ENCODE results near the gene AZIN2. TPM values are rescaled to one million over a fixed set of nuclear protein-coding genes. Genes with fewer than 3 reads are reported as not detected.

The AZIN2 gene
- total RNA-seq, 2 experiments from 2014 or later = 0.27 to 0.63 TPM

- Histone ChIP-seq H3K4me2 (ENCODE audit: low read length) (no peak overlapping the region), H2AFZ (ENCODE audit: low read length) (no peak overlapping the region), H3K4me3 (ENCODE audit: low read depth, low read length, poor library complexity, severe bottlenecking) (no peak overlapping the region), H4K20me1 (ENCODE audit: insufficient read depth, low read length) (no peaks in the 10 kb centered on the region), H3K36me3 (ENCODE audit: insufficient read depth, low read length) (no peaks in the 10 kb centered on the region), H3K4me1 (ENCODE audit: insufficient read depth, low read length, poor library complexity, severe bottlenecking) (no peaks in the 10 kb centered on the region), H3K79me2 (ENCODE audit: insufficient read depth, low read depth, low read length) (no peaks in the 10 kb centered on the region), H3K27ac (ENCODE audit: low read depth, low read length, poor library complexity, severe bottlenecking) (no peak overlapping the region), H3K9me3 (ENCODE audit: low read length) (no peaks in the 10 kb centered on the region), H3K9me2 (ENCODE audit: insufficient read depth, low read length) (no peaks in the 10 kb centered on the region)
- intact Hi-C loops (cut with micrococcal nuclease; ENCODE audit: unreplicated experiment) = loop anchor here (5.0 kb wide), 1 partner anchor 187 kb away; no protein-coding TSS in a partner anchor
- ChIA-PET CTCF (ENCODE audit: unreplicated experiment) (no interaction called here), POLR2A (no interaction called here)
- TF ChIP-seq EZH2phosphoT487 (IDR thresholded peaks at IDR 0.05; ENCODE audit: borderline replicate concordance, low read depth, low read length) = no peak
- TF ChIP-seq, protein P1, sequence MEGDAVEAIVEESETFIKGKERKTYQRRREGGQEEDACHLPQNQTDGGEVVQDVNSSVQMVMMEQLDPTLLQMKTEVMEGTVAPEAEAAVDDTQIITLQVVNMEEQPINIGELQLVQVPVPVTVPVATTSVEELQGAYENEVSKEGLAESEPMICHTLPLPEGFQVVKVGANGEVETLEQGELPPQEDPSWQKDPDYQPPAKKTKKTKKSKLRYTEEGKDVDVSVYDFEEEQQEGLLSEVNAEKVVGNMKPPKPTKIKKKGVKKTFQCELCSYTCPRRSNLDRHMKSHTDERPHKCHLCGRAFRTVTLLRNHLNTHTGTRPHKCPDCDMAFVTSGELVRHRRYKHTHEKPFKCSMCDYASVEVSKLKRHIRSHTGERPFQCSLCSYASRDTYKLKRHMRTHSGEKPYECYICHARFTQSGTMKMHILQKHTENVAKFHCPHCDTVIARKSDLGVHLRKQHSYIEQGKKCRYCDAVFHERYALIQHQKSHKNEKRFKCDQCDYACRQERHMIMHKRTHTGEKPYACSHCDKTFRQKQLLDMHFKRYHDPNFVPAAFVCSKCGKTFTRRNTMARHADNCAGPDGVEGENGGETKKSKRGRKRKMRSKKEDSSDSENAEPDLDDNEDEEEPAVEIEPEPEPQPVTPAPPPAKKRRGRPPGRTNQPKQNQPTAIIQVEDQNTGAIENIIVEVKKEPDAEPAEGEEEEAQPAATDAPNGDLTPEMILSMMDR (conservative IDR thresholded peaks at IDR 0.05; ENCODE audit: low read length) = no peak
- no TSS peak for BruUV-seq (replicated peaks)
- no peak for DNase-seq (ENCODE audit: low spot score)
These were observed 29.5 kb downstream of the AZIN2 start for GRCh38 chr1:33110477-33110876.

- H3K9me3 ChIP-seq (ENCODE audit: low read length) = no peaks in the 10 kb centered on the region
- H2AFZ ChIP-seq (ENCODE audit: low read length) = no peak overlapping the region
- no peak overlapping the region for H3K4me2 ChIP-seq (ENCODE audit: low read length)
- TF ChIP-seq EZH2phosphoT487 (IDR thresholded peaks at IDR 0.05; ENCODE audit: borderline replicate concordance, low read depth, low read length) = no peak
- TF ChIP-seq, protein P1 (conservative IDR thresholded peaks at IDR 0.05; ENCODE audit: low read length) = peak; percentile 75
- no peaks in the 10 kb centered on the region for H3K79me2 ChIP-seq (ENCODE audit: insufficient read depth, low read depth, low read length)
- H3K9me2 ChIP-seq (ENCODE audit: insufficient read depth, low read length) = no peaks in the 10 kb centered on the region
- intact Hi-C loops (cut with micrococcal nuclease; ENCODE audit: unreplicated experiment) = loop anchor here (5.0 kb wide), 1 partner anchor 185 kb away; no protein-coding TSS in a partner anchor
- CTCF ChIA-PET (ENCODE audit: unreplicated experiment) = no interaction called here
- H4K20me1 ChIP-seq (ENCODE audit: insufficient read depth, low read length) = no peaks in the 10 kb centered on the region
- POLR2A ChIA-PET = no interaction called here
- no peak overlapping the region for H3K4me3 ChIP-seq (ENCODE audit: low read depth, low read length, poor library complexity, severe bottlenecking)
- no peak overlapping the region for H3K27ac ChIP-seq (ENCODE audit: low read depth, low read length, poor library complexity, severe bottlenecking)
- BruUV-seq (replicated peaks) = no TSS peak
- peak; percentile 43 for DNase-seq (ENCODE audit: low spot score)
- no peaks in the 10 kb centered on the region for H3K4me1 ChIP-seq (ENCODE audit: insufficient read depth, low read length, poor library complexity, severe bottlenecking)
- H3K36me3 ChIP-seq (ENCODE audit: insufficient read depth, low read length) = no peaks in the 10 kb centered on the region
These were observed 31.0 kb downstream of the AZIN2 start for GRCh38 chr1:33111965-33112364.

- Histone ChIP-seq H3K4me3 (ENCODE audit: low read depth, low read length, poor library complexity, severe bottlenecking) (no peak overlapping the region), H2AFZ (ENCODE audit: low read length) (no peak overlapping the region), H3K4me1 (ENCODE audit: insufficient read depth, low read length, poor library complexity, severe bottlenecking) (no peaks in the 10 kb centered on the region), H3K27ac (ENCODE audit: low read depth, low read length, poor library complexity, severe bottlenecking) (no peak overlapping the region), H3K9me2 (ENCODE audit: insufficient read depth, low read length) (no peaks in the 10 kb centered on the region), H4K20me1 (ENCODE audit: insufficient read depth, low read length) (no peaks in the 10 kb centered on the region), H3K36me3 (ENCODE audit: insufficient read depth, low read length) (no peaks in the 10 kb centered on the region), H3K9me3 (ENCODE audit: low read length) (no peaks in the 10 kb centered on the region), H3K4me2 (ENCODE audit: low read length) (no peak overlapping the region), H3K79me2 (ENCODE audit: insufficient read depth, low read depth, low read length) (no peaks in the 10 kb centered on the region)
- ChIA-PET CTCF (ENCODE audit: unreplicated experiment) (no interaction called here), POLR2A (no interaction called here)
- no peak for TF ChIP-seq EZH2phosphoT487 (IDR thresholded peaks at IDR 0.05; ENCODE audit: borderline replicate concordance, low read depth, low read length)
- TF ChIP-seq, protein P1 (conservative IDR thresholded peaks at IDR 0.05; ENCODE audit: low read length) = no peak
- intact Hi-C loops (cut with micrococcal nuclease; ENCODE audit: unreplicated experiment) = no loop called here
- BruUV-seq (replicated peaks) = no TSS peak
- no peak for DNase-seq (ENCODE audit: low spot score)
These were observed 36.6 kb downstream of the AZIN2 start for GRCh38 chr1:33117440-33118085.
